RKO (cell line): ENCODE results near the gene PCNX4.
A peak's percentile ranks its signal among the peaks of the same experiment; 100 is the strongest.
"Not testable (repeated sequence)": the region's sequence is repeated elsewhere in the genome, so short reads cannot be mapped to it uniquely, and the experiment has no call there.

Experiments
- DNase-seq: peaks from one replicate; pipeline ENCODE4 v3.0.0-alpha.2; 2016; ENCODE audit warnings: low spot score

Gene PCNX4

DNA sequence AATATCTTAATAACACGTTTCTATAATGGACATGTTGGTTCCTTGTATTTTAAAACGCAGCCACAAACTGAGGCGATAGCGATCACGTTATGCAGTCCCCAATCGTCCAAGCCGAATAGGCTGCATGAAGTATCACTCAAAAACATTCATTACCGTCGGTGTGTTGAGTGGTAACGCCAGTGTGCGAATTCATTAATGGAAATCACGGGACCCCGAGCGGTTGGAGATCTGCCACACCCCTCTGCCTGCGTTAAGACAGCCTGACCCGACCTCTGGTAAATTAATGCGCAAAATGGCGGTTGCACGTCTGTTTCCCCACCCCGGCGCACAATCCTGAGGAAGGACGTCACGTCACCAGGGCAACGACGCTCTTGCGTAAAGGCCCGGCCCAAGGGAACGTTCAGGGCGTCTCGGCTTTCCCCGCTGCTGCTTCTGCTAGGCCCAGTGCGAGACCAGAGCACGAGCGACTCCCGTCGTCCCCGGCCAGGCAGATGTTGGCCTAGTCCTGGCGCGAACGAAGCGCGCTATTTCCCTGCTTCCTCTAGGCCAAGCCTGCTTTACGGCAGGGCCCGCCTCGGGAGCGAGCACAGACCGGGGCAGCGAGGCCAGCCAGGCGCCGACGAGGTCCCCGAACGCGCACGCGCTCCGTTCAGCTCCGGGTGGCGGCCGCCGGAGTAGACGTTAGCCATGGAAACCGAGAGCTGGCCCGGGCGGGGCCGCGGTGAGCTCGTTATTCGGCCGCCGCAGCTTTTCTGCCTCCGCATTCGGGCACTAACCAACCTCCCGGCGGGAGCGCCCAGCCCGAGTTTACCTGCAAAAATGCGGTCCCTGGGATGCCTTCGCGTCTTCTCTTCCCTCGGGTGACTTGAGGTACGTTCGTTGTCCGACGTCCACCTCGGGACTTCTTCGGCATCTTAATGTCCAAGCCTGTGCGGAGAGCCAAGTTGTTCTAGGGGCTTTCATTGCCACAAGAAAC lies at the start of gene PCNX4:
Gene PCNX4, plus strand, starts transcription at position 374 of the 976 bp plus-strand sequence. CDS start 15,716 bp downstream, outside the sequence.
- peak; percentile 99 for DNase-seq

DNA sequence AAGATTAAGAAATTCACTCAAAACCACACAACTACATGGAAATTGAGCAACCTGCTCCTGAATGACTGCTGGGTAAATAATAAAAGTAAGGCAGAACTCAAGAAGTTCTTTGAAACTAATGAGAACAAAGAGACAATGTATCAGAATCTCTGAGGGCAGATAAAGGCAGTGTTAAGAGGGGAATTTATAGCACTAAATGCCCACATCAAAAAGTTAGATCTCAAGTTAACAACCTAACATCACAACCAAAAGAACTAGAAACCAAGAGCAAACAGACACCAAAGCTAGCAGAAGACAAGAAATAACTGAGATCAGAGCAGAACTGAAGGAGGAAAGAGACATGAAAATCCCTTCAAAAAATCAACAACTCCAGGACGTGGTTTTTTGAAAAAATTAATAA lies 43.7 kb upstream of the PCNX4 start:
- DNase-seq = not testable (repeated sequence)

DNA sequence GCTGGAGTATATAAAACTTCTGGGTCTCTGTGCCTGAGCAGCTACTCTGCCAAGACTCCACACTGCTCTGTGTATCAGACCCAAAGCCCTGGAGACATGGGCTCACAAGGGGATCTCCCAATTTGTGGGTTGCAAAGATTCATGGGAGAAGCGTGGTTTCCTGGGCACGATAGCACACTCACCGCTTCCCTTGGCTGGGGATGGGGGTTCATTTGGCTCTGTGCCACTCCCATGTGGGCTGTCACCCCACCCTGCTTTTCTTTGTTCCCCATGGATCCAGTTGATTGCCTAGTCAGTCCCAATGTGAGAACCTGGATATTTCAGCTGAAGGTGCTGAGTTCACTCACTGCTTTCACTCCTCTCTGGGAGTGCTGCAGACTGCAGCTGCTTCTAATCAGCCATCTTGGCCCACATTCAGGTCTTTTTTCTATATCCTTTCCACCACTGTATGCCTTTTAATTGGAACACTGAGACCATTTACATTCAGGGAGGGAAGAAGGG lies 40.0 kb upstream of the PCNX4 start:
- no peak for DNase-seq

DNA sequence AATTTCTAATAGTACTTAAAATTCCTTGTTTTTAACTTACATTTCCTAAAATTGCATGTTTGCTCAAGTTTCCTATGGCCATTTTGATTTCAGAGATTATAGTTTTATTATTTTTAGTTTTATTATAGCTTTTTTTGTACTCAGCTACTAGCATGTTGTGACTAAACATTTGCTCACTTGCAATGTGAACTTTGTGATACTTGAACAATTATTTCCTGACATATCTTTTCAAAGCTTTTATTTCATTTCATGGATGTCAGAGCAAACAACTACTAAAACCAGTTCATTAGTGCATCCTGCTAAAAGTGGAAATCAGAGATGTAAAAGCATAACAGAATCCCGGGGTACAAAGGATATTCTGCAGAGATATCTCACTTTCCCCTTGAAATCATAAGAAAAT lies 33.6 kb upstream of the PCNX4 start:
- no peak for DNase-seq

DNA sequence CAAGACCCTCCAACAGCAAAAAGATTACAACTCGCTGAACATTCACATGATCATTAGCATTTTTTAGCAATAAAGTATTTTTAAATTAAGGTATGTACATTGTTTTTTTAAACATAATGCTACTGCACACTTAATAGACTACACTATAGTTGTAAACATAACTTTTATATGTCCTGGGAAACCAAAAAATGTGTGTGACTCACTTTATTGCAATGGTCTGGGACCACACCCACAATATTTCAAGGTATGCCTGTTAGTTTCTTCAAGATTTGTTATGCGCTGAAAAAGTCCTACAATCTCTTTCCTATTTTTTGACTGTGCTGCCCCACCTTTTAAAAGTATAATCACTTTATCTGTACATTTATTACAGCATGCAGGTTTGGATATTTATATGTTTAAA lies 30.4 kb upstream of the PCNX4 start:
- no peak for DNase-seq

DNA sequence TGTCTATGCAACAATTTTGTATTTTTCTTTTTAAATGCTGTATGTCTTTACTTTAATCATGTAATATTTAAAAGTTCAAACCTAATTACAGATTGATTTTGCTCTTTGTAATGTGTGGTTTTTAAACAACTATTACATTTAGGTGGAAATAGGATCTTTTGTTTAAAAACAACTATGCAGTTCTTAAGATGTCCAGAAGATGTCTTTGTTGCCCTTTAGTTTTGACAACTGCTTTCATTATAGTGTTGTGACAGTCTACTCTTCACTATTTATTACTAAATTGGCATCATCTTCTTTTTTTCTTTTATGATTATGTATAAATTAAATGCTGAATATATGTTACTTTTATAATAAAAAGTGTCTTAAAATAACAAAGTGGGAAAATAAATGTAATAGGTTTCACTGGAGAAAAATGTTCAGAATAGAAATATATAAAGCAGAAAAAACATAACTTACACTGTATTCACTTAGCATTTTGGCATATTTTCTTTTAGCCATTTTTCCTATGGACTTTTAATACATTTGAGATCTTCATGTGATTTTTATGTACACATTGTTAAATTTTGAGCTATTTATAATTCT lies 27.1 kb upstream of the PCNX4 start:
- peak; percentile 70 for DNase-seq

DNA sequence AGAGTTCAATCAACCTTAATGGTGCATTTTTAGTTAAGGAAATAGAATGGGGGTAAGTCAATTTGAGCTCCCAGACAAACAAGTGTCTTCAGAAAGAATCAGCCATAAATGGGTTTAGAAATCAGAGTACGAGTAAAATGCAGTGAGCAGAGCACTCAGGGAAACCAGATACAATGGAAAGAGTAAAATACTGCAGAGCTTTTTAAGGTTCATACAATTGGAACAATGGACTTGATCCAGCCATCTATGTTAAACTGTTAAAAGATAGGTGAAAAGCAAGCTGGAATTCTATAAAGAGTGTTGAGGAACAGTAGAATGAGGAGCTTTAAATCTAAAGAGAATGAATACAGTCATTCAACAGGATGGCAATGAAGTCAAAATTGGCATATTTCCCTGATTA lies 23.8 kb upstream of the PCNX4 start:
- DNase-seq = no peak

DNA sequence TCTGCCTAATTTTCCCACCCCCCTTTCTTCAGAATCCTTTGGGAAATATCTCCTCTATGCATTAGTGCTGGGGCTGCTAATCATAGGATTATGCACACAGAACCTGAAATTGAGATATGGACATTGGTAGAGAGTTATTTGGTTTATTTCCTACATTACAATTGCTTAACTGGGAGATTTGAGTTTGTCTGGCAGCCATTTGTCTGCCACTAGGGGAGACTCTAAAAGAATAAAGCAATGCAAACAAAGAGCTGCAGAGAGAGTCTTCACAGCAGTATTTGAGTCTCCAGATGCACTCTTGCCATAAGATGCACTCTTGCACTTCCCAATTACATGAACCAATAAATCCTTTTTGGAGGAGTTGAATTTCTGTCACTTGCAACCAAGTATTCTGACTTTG lies 12.0 kb upstream of the PCNX4 start:
- no peak for DNase-seq

DNA sequence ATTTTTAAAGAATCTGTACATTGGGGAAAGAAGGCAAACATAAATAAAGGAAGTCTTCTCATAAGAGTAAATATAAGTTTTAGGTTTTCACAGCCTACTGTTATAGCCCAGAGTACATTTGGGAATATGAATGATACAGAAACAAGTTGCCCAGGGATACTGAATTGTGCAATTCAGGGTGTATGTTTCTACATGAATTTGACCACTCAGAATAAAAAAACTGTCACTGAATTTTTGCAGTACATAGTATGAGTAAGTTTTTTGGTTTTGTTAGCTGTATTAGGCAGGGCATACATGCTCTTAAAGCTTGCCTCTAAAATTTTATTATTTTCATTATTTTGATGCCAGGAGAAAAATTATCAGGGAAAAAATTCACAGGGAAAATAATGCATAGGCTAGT lies 6.6 kb upstream of the PCNX4 start:
- no peak for DNase-seq

DNA sequence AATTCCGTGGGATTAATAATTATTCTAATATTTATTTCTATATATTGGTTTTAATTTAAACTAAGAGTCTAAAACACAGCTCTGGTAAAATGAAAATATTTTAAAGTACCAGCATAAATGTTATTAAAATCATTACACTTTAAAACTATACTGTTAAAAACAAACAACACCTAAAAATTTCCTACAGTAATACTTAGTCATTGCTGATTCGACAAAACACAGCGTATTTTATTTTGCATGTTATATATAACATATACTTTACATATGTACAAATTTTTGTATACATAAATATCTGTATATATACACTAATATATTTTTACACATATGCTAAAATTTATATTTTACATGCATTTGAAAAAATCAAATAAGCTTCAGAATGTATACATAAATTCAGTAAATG lies 6.0 kb upstream of the PCNX4 start:
- DNase-seq = no peak

DNA sequence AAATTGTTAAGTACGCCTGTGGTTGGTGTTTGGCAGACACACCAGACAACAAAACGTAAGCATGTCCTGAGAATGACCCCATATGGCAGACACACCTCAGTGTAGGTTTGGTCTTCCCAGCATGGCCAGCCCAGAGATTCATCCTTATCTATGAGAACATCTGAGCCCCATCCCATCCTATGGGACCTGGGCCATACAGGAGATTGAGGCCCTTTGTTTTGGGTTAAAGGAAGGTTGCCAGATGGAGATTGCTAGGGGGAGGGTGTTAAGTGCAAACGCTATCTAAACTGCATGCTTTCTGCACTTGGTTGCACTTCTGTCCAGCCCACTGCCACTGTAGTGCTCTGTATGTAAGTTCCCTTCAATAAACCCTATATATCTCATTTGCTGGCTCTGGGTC lies 4.1 kb upstream of the PCNX4 start:
- no peak for DNase-seq

DNA sequence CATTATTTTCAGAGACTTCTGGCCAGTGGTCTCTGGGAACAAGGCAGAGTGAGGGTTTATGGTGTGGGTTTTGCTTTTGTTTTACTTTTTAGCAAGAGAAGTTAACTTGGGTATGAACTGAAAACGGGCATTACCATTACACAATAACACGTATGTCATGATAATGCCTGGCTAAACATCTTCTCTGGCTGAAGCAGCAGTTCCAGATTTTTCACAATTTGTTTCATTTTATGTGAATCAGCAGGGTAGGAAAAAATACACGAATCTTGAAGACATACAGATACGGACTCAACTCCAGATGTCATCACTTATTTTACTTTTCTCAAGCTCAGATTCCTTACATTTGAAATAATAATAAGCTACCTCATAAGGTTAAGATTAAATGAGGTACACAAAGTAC lies 2.5 kb upstream of the PCNX4 start:
- no peak for DNase-seq

DNA sequence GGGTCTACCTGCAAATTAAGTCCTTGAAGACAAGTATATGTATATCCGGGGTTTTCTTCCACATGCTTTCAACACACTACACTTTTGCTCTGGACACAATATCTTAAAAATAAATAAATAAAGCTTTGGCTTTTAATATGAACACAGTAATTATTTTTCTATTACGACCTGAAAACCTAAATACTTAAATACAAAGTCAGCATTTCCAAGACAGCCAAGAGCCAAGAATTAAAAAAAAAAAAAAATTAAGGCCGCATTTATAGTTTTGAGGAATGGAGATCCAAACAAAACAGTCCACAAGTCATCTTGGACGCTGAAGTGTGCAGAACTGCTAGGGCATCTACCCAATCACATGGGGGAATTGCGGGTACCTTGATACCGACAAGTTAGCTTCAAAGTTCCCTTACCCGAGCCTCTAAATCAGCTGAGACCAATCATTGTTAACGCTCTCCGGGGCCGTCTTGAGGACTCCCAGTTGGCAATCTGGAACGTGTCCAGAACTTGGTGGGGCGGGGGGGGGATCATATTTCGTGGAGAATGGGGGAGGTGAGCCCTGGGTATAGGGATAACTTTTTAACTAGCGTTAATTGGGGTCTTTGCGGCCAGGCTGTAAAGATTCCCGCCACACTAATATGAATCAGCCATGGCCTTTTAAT lies 731 bp upstream of the PCNX4 start:
- peak; percentile 81 for DNase-seq

DNA sequence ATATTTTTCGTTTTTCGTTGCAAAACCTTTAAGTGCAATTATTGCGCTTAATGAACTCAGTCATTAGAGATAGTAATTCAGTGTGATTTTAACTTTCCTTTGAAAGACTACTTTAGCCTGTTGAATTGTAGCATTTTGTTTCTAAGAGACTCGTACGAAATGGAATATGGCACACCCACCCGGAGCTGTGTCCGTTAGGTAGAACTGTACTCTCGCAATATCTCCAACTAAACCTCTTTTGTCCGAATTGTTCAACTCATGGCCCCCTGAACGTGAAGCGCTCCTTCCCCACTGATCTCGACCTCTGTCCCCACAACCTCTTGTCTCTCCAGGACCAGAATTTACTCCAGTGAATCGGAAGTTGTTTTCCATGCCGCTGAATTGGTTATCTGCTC lies 800 bp downstream of the PCNX4 start:
- peak; percentile 51 for DNase-seq

DNA sequence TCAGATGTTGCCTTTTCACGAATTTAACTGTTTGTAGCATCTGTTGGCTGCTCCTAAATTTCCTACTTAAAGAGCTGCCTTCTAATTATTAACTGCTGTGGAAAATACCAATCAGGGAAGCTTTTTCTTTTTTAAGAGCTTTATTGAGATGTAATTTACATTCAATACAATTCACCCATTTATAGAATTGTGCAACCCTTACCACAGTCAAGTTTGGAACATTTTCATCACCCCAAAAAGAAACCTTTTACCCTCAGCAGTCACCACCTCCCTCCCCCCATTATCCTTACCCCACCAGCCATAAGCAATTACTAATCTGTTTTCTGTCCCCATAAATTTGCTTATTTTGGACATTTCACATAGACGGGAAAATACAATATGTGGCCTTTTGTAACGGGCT lies 1.4 kb downstream of the PCNX4 start:
- peak; percentile 28 for DNase-seq

DNA sequence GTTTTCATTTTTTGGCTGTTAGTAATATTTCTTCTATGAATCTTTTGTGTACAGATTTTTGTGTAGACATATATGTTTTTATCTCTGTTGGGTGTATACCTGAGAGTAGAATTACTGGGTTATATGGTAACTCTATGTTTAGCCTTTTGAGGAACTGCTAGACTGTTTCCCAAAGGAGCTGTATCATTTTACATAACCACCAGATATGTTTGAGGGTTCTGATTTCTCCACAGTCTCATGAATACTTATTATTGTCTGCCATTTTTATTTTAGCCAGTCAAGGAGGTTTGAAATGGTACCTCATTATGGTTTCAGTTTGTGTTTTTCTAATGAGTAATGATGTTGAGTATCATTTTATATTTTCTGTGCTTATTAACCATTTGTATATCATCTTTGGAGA lies 1.9 kb downstream of the PCNX4 start:
- peak; percentile 35 for DNase-seq

DNA sequence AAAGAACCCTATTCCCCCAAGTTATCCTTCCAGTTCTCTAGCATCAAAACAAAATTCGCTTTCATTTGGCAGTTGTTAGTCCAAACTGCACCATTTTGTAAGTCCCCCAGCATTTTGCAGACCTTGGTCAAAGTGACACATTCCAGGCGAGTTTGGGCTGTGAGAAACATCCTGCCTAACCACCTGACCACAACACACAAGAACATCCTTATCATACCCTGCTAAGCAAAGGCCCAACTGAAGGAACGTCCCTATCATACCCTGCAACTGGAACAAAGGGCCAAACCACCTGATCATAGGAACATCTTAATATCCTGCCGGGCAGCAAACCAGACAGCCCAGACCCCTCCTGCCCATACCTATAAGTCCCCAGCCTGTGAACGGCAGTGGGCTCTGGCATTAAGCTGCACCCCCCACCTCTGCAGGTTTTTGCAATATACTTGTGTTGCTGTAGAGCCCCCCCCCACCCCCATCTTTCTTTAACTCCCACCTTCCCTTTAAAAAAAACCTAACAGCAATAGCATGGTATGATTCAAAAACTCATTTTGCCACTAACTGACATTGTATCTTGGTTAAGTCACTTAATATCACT lies 2.7 kb downstream of the PCNX4 start:
- peak; percentile 92 for DNase-seq

DNA sequence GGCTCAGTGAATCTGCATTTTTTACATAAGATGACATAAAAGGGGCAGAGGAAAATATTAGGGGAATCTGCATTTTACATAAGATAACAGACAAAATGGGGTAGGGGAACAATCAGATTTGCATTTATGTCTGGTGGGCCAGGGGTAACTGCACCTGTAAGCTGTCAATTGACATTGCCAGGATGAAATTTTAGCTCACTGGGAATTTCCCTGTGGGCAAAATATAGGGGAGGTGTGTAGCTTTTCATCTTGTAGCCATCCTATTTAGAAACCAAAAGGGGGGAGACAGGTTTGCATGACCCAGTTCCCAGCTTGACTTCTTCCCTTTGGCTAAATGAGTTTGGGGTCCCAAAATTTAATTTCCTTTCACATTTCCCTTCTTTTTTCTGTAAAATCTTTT lies 3.5 kb downstream of the PCNX4 start:
- no peak for DNase-seq

DNA sequence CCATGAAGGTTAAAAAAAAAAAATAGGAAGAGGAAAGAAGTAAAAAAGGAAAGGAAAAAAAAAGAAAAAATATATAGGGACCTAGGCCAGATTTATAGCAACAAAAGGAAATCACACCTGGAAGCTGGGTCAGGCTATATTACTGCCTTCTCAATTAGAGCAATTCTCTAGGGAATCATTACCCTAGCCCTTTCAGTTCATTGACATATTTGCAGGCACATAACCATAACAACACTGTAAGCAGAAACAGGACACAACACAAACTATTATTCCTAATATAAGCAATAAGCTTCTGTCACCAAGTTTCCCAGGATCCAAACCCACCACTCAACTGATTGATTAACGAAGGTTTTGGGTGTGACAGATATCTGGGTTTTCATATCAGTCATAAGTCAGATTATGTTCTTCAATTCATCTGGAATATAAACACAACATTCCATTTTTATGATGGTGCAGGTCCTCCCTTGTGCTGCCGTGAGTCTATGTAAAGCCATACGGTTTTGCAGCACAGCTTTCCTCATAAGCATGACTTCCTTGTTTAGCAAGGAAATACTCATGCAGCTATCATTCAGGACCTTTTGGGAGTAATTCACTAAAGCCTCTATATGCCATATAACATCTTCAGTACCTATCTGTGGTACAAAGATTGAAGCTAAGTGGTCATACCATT lies 4.2 kb downstream of the PCNX4 start:
- DNase-seq = peak; percentile 30

DNA sequence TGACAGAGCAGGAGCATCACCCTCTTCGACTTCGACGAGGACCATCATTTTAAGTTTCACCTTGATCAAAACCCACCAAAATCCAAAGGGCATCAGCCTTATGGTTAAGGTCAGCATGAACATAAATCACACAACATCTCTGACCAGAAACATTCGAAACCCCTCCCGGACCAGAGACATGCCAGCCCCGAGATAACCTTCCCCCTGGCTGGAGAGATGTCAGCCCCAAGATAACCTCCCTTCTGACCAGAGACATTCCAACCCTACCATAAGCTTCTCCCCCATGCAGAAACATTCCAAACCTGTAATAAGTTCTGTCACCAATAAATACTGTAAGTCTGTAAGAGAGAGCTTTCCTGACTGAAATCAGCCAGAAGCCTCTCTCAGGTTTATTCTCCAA lies 6.3 kb downstream of the PCNX4 start:
- DNase-seq = no peak

DNA sequence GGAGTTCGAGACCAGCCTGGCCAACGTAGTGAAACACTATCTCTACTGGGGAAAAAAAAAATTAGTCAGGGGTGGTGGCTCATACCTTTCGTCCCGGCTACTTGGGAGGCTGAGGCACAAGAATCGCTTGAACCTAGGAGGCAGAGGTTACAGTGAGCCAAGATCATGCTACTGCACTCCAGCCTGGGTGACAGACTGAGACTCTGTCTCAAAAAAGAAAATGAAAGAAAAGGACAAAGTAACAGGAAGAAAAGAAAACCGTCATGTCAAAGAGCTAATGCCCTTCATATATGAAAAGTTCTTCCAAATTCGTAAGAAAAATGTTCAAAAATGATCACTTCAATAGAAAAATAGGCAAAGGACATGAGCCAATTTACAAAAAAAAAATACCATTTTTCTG lies 8.1 kb downstream of the PCNX4 start:
- DNase-seq = not testable (repeated sequence)

DNA sequence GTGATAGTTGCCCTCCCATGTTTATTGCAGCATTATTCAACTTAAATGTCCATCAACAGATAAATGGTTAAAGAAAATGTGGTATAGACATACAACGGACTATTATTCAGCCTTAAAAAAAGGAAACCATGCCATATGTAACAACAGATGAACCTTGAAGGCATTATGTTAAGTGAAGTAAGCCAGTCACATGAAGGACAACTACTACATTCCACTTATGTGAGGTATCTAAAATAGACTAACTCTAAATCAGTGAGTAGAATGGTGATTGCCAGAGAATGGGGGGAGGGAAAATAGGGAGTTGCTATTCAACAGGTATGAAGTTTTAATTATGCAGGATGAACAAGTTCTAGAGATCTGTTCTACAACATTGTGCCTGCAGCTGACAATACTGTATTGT lies 10.1 kb downstream of the PCNX4 start:
- DNase-seq = peak; percentile 2
